Measurements from ENCODE around the gene MUC5AC. TPM values are rescaled to one million over a fixed set of nuclear protein-coding genes. Genes with fewer than 3 reads are reported as not detected.

Gene MUC5AC
- polyA plus RNA-seq, 1 experiment, result not detected

- no peak overlapping the region for H3K4me3 ChIP-seq (ENCODE audit: low read depth, low read length)
- H3K27me3 ChIP-seq (ENCODE audit: control insufficient read depth, insufficient read depth, low read length), result no peaks in the 10 kb centered on the region
- POLR2A ChIA-PET, result no interaction called here
- no peaks in the 10 kb centered on the region for H3K36me3 ChIP-seq (ENCODE audit: control insufficient read depth, insufficient read depth, low read length)
- TF ChIP-seq CTCF (IDR thresholded peaks at IDR 0.05; ENCODE audit: insufficient read depth, low read depth, low read length), result no peak
- CTCF ChIA-PET, result no interaction called here
- DNase-seq (ENCODE audit: low read depth), result no peak
These were observed 19.4 kb downstream of the MUC5AC start for GRCh38 chr11:1177020-1177770.

- POLR2A ChIA-PET, result no interaction called here
- H3K4me3 ChIP-seq (ENCODE audit: low read depth, low read length), result no peak overlapping the region
- H3K36me3 ChIP-seq (ENCODE audit: control insufficient read depth, insufficient read depth, low read length), result no peaks in the 10 kb centered on the region
- CTCF ChIA-PET, result no interaction called here
- TF ChIP-seq CTCF (IDR thresholded peaks at IDR 0.05; ENCODE audit: insufficient read depth, low read depth, low read length), result no peak
- no peaks in the 10 kb centered on the region for H3K27me3 ChIP-seq (ENCODE audit: control insufficient read depth, insufficient read depth, low read length)
- DNase-seq (ENCODE audit: low read depth), result no peak
These were observed 20.0 kb downstream of the MUC5AC start for GRCh38 chr11:1177771-1178090.

GRCh38 chr11:1178201-1178885 lies 20.6 kb downstream of the MUC5AC start:
- TF ChIP-seq CTCF (IDR thresholded peaks at IDR 0.05; ENCODE audit: insufficient read depth, low read depth, low read length), result no peak
- ChIA-PET POLR2A (no interaction called here), CTCF (no interaction called here)
- DNase-seq (ENCODE audit: low read depth), result no peak
- no peaks in the 10 kb centered on the region for H3K36me3 ChIP-seq (ENCODE audit: control insufficient read depth, insufficient read depth, low read length)
- H3K27me3 ChIP-seq (ENCODE audit: control insufficient read depth, insufficient read depth, low read length), result no peaks in the 10 kb centered on the region
- H3K4me3 ChIP-seq (ENCODE audit: low read depth, low read length), result no peak overlapping the region

GRCh38 chr11:1178906-1179305 lies 21.2 kb downstream of the MUC5AC start:
- Histone ChIP-seq H3K27me3 (ENCODE audit: control insufficient read depth, insufficient read depth, low read length) (no peaks in the 10 kb centered on the region), H3K4me3 (ENCODE audit: low read depth, low read length) (no peak overlapping the region), H3K36me3 (ENCODE audit: control insufficient read depth, insufficient read depth, low read length) (no peaks in the 10 kb centered on the region)
- DNase-seq (ENCODE audit: low read depth), result no peak
- CTCF ChIA-PET, result no interaction called here
- POLR2A ChIA-PET, result no interaction called here
- TF ChIP-seq CTCF (IDR thresholded peaks at IDR 0.05; ENCODE audit: insufficient read depth, low read depth, low read length), result no peak

GRCh38 chr11:1179641-1180040 lies 21.9 kb downstream of the MUC5AC start:
- no peaks in the 10 kb centered on the region for H3K36me3 ChIP-seq (ENCODE audit: control insufficient read depth, insufficient read depth, low read length)
- CTCF ChIA-PET, result interaction anchor here (1.0 to 1.6 kb wide), 2 partner anchors 23 to 25 kb away, joined by 3 to 4 read pairs; no protein-coding TSS in a partner anchor
- no peaks in the 10 kb centered on the region for H3K27me3 ChIP-seq (ENCODE audit: control insufficient read depth, insufficient read depth, low read length)
- no peak for TF ChIP-seq CTCF (IDR thresholded peaks at IDR 0.05; ENCODE audit: insufficient read depth, low read depth, low read length)
- DNase-seq (ENCODE audit: low read depth), result no peak
- H3K4me3 ChIP-seq (ENCODE audit: low read depth, low read length), result no peak overlapping the region
- POLR2A ChIA-PET, result no interaction called here

All from BJ (cell line).